Breast epithelium (tissue), 3 donors: Measurements from ENCODE around the gene AK9.

Source experiments
- POLR2A ChIP-seq: fragments of 450-650 bp; IDR thresholded peaks from one replicate; pipeline ENCODE4 v1.6.1; 2016; ENCODE audit warnings: antibody characterized with exemption, mild to moderate bottlenecking, moderate library complexity
- POLR2AphosphoS5 ChIP-seq, 3 donors: sonication (generic); formaldehyde crosslinking; IDR thresholded peaks; one replicate each; pipeline ENCODE4 v1.6.1; 2017; ENCODE audit warnings: antibody characterized with exemption in 3 of 3
- TF ChIP-seq, protein P1 (sequence below), 3 donors: fragments of 450-650 bp; IDR thresholded peaks; one replicate each; pipeline ENCODE4 v1.5.1; 2016 to 2017; ENCODE audit warnings: antibody characterized with exemption in 3 of 3, mild to moderate bottlenecking in 3 of 3, moderate library complexity in 3 of 3

DNA sequence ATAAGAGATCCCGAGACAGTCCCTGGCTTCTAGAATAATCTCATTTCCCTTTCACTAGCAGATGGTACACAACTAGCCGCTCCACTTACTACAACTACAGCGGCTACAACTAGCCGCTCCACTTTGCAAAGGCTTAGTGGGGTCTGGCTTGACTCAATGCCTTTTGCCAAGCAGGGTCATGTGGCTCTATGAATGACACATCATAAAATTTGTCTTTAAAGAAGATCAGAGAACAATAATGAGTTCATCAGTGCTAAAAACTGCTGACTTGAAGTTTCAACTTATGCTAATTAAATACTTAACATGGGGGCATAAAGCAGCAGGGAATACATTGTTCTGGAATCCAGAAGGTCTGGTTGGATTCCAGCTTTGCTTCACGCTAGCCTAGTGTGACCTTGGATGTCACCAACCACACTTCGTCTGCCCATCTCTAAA is 233.4 kb downstream of the AK9 start:
- TF ChIP-seq, protein P1, sequence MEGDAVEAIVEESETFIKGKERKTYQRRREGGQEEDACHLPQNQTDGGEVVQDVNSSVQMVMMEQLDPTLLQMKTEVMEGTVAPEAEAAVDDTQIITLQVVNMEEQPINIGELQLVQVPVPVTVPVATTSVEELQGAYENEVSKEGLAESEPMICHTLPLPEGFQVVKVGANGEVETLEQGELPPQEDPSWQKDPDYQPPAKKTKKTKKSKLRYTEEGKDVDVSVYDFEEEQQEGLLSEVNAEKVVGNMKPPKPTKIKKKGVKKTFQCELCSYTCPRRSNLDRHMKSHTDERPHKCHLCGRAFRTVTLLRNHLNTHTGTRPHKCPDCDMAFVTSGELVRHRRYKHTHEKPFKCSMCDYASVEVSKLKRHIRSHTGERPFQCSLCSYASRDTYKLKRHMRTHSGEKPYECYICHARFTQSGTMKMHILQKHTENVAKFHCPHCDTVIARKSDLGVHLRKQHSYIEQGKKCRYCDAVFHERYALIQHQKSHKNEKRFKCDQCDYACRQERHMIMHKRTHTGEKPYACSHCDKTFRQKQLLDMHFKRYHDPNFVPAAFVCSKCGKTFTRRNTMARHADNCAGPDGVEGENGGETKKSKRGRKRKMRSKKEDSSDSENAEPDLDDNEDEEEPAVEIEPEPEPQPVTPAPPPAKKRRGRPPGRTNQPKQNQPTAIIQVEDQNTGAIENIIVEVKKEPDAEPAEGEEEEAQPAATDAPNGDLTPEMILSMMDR (IDR thresholded peaks at IDR 0.05): no peak
- TF ChIP-seq POLR2AphosphoS5 (IDR thresholded peaks at IDR 0.05): no peak
- no peak for TF ChIP-seq POLR2A
